GM21528 (cell line): ENCODE data around the gene MEF2C.
"Not testable (repeated sequence)": the region's sequence is repeated elsewhere in the genome, so short reads cannot be mapped to it uniquely, and the experiment has no call there.

Experiments used
- ATAC-seq: cut with Tn5 transposase; IDR thresholded peaks from one replicate; pipeline ENCODE4 v1.9.1; 2021; ENCODE audit warnings: mild to moderate bottlenecking, moderate library complexity; ENCODE audit not compliant: unreplicated experiment, low FRiP score

The MEF2C gene

GRCh38 chr5:88813244-88813643 lies 69.7 kb downstream of the MEF2C start:
- ATAC-seq: no peak

- peak; percentile 55 for ATAC-seq
Observed at GRCh38 chr5:88808153-88808552, 74.8 kb downstream of the MEF2C start.

DNA sequence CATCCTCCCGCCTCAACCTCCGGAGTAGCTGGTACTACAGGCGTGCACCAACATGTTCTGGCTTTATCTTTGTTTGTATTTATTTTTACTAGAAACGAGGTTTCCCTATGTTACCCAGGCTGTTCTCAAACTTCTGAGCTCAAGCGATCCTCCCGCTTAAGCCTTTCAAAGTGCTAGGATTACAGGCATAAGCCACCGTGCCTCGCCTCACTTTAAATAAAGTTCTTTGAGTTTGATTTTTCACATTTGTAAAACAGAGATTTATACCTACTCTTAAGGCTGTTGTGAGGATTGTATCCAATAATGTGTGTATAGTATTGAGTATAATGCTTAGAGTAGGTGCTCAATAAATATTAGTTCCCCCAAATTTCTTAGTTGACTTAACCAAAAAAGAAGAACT lies 75.7 kb downstream of the MEF2C start:
- no peak for ATAC-seq

DNA sequence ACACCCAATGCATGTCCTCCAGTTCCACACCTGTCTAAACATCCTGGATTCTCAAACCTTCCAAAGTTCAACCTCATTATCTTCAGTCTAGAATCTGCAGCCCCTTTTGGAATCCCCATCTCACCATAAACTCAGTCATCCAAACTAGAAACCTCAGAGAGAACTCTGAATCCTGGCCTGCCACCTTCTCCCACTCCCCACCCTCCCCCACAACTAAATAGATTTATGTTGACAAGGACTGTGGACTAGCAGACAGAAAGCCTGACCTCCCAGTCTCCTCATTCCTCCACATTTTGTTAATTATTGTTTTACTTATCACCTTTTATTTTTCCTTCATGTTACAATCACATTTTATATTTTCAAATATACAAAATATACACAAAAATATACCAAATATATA lies 76.6 kb downstream of the MEF2C start:
- ATAC-seq: no peak

DNA sequence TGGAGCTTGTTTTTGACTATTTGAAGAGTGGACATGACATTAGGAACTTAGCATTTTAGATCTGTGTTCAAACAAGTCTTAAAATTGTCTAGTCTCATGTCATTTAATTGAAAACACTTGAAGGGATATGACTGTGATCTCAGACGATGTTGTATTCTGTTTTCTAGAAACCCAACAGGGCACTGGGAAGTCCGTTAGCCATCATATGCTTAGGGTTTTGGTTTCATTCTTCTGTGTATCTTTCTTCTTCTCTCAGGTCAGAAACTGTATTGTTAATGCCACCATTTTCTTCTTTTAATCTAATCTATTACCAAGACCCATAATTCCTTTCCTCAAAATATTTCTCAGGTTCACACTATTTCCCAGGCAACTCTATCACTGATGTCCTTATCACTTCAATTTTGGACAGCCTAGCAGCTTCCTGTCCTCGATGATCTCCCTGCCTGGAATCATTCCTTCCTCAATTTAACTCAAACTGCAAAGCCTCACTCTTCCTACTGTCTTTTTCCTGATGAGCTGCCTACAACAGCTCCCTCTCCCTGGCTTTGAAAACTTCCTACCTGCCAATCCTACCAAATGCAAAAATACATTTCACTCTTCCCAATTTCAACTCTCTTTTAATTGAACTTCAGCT lies 77.7 kb downstream of the MEF2C start:
- no peak for ATAC-seq

DNA sequence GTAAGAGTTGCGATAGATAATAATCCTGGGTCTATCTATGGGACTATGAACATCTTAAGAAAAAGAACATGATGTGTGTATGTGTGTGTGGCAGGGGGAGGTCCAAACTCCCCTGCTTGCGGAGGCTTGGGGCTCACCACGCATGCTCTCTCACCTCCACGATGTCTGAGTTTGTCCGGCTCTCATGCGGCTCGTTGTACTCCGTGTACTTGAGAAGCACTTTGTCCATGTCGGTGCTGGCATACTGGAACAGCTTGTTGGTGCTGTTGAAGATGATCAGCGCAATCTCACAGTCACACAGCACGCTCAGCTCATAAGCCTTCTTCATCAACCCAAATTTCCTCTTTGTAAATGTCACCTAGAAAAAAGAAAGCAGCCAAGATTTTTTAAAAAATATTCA lies 78.5 kb downstream of the MEF2C start:
- no peak for ATAC-seq

DNA sequence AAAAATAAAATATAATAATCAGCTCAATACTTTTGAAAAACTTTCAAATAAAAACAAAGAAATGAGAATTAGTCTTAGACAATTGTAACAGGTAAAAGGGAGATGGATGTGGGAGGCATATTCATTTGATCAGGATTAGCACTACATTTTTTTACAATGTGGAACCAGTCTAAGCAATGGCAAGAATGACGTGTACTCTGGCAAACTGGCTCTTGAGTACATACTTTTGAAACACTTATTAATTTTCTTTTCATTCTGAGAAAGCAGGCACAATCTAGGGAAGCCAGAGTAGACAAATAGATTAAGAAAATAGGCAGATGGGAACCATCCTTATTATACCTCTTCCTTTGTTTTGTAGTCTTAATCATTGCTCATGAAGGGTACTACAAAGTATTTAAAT lies 79.7 kb downstream of the MEF2C start:
- ATAC-seq: no peak

DNA sequence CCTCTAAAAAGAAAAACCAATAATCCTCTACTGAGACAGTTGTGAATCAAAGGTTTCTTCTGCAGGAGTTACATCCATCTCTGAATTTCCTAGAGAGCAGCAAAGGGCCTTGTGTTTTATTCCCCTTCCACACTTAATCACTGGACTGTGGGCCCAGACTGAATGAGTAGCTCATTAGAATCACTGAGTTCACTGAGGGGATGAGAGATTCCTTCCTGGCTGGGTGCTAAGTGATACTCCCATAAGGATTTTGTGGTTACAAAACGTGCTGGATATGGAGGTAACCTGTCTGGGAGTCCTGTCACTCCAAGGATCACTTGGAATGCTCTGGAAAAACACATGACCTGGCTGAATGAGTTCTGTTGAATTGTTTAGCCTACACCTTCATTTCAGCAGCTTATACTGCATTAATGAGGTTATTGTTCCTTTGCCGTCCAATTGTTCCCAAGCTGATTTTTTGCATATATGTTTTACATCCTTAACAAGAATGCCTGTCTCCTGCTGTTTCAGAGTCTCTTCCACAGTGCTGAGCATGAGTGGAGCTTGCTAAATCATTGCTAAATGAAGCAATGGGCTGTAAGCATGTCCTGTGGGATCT lies 82.9 kb downstream of the MEF2C start:
- ATAC-seq: no peak

DNA sequence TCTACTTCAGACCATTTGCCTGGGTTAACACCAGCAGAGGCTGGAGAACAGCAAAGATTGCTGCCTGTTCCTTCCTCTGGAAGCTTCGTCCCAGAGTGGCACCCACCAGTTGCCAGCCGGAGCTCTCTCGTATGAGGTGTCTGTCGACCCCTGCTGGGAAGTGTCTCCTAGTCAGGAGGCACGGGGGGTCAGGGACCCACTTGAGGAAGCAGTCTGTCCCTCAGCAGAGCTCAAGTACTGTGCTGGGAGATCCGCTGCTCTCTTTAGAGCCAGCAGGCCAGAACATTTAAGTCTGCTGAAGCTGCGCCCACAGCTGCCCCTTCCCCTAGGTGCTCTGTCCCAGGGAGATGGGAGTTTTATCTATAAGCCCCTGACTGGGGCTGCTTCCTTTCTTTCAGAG lies 84.1 kb downstream of the MEF2C start:
- ATAC-seq: not testable (repeated sequence)

- not testable (repeated sequence) for ATAC-seq
Observed at GRCh38 chr5:88793797-88794196, 89.2 kb downstream of the MEF2C start.

DNA sequence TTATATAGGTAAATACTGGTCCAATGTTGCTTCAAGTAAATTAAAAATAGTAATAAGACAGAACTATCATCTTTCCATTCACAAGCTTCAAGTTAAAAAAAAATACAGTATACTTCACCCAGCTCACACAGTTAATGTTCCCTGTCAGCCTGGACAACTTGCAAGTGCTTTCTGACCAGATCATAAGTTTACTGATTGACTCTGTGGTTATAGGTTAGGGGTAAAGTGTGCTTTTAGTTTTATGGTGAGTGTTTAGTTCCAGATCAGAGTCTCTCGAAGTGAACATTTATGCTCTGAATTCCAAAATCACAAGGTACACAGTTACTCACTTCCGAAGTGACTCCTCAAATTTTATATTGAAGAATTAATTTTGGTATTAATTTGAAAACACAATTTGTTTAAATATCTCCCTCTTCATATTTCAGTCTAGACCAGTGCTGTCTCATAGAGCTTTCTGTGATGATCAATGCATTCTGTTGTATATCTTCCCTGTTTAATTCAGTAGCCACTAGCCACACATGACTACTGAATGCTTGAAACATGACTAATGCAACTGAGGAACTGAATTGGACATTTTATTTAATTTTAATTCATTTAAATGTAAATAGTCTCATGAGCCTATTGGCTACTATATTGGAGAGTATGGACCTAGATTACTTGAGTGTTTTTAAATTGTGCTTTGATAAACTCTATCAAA lies 90.7 kb downstream of the MEF2C start:
- peak; percentile 85 for ATAC-seq

DNA sequence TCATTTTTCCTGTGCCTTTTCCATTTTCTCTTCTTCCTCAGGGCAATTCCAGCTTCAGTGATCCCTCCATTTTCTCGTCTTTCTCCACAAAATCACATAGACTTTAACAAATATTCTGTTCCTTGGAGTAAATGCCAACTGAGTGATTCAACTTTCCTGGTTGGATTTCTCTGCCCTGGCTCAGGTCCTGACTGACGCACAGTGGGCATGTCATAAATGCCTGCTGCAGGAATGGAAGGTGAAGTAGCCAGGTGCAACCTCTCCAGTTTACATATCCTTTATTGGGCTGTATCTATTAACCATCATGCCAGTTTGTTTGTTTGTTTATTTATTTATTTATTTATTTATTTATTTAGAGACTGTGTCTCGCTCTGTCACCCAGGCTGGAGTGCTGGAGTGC lies 95.1 kb downstream of the MEF2C start:
- no peak for ATAC-seq

- no peak for ATAC-seq
Observed at GRCh38 chr5:88786789-88787188, 96.2 kb downstream of the MEF2C start.

GRCh38 chr5:88785746-88786565 lies 97.0 kb downstream of the MEF2C start:
- ATAC-seq: peak; percentile 56

DNA sequence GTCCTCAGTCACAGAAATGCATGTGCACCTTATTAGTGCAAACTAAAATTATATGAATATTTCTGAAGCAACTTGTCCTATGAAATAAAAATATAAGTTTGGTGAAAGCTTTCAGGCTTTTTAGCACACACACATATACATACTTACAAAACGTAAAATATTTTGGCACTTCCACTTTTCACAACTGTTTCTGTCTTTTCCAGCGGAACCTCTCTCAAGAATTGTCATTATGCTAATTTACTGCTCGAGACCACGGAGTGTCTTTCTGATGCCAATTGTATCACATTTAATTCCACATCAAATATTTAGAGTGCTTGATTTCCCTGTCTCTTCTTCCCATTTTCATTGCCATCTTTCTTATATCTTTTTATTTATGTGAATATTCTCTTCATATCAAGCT lies 100.4 kb downstream of the MEF2C start:
- ATAC-seq: no peak

DNA sequence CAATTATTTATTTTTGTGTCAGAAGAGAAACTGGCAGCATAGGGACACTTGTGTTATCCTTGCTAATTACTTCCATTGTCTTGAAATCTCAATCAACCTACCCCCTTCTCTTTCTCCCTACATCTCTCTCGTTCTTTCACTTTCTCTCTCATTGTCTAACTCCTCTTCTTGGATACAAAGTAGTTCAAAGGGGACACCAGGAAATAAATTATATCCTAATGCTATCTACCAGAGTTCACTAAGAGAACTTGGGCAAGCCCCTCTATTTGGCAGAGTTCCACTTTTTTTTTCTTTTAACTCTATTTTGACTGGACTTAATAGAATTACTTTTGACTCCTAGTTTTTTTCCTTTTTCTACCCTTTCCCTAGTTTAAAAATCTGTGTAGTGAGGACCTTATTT lies 102.2 kb downstream of the MEF2C start:
- ATAC-seq: no peak

DNA sequence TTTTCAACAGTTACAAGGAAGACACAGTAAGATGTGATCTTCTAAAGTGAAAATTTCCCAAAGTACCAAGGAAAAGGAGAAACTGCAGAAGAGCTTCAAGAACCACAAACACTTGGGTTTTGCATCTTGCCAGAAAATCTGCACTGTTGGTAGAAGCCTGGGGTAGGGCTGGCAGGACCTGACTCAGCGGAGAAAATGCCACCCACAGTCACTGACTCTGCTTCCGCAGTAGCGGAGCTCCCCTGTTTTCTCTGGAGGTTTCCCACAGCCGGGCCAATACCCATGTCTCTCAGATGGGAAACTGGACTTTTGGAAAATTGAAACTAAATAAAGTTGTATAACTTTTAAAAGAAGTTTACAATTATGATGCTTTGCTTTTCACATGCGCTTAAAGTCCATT lies 104.2 kb downstream of the MEF2C start:
- no peak for ATAC-seq

- ATAC-seq: no peak
Observed at GRCh38 chr5:88776692-88777091, 106.3 kb downstream of the MEF2C start.

- no peak for ATAC-seq
Observed at GRCh38 chr5:88772831-88773230, 110.2 kb downstream of the MEF2C start.

GRCh38 chr5:88772047-88772446 lies 110.9 kb downstream of the MEF2C start:
- no peak for ATAC-seq
